K562 (cell line): ENCODE measurements around the gene PRELID3B. TPM values are rescaled to one million over a fixed set of nuclear protein-coding genes. Genes with fewer than 3 reads are reported as not detected.
A peak's percentile ranks its signal among the peaks of the same experiment; 100 is the strongest.

Experiments
- CUX1 ChIP-seq: fragments of 200-800 bp; sonication (Bioruptor generic); IDR thresholded peaks from 2 replicates; pipeline ENCODE4 v1.6.1; 2016; ENCODE audit warnings: missing genetic modification characterization, missing compliant biosample characterization
- ILF3 ChIP-seq: fragments of 450-650 bp; IDR thresholded peaks from 2 replicates; pipeline ENCODE4 v1.6.1; 2018; ENCODE audit warnings: antibody characterized with exemption, mild to moderate bottlenecking, moderate library complexity, borderline replicate concordance
- KDM1A ChIP-seq, 2 experiments: fragments of 450-650 bp; IDR thresholded peaks; 2 replicates each; pipeline ENCODE4 v1.6.1; 2016; ENCODE audit warnings: mild to moderate bottlenecking in 2 of 2
- OTX1 ChIP-seq: fragments of 450-650 bp; formaldehyde crosslinking; IDR thresholded peaks from 2 replicates; pipeline ENCODE4 v1.4.0; 2022; ENCODE audit warnings: mild to moderate bottlenecking
- PTRF ChIP-seq: fragments of 450-650 bp; IDR thresholded peaks from 2 replicates; pipeline ENCODE4 v1.6.1; 2016; ENCODE audit warnings: mild to moderate bottlenecking, missing genetic modification characterization, missing compliant biosample characterization
- TAF1 ChIP-seq: IDR thresholded peaks from 2 replicates; pipeline ENCODE4 v1.6.1; 2011; ENCODE audit warnings: mild to moderate bottlenecking, low read length, moderate library complexity; ENCODE audit not compliant: insufficient read depth, control insufficient read depth, severe bottlenecking; ENCODE audit errors: extremely low read depth
- ZNF224 ChIP-seq: sonication (generic); formaldehyde crosslinking; IDR thresholded peaks from 2 replicates; pipeline ENCODE4 v1.8.0; 2022; ENCODE audit warnings: mild to moderate bottlenecking, missing genetic modification reagents
- ZNF408 ChIP-seq: fragments of 250-450 bp; sonication (Bioruptor Pico); IDR thresholded peaks from 2 replicates; pipeline ENCODE4 v1.4.0; 2020; ENCODE audit warnings: low read depth, mild to moderate bottlenecking, moderate library complexity
- ZNF518B ChIP-seq: fragments of 250-450 bp; sonication (Bioruptor Pico); IDR thresholded peaks from 2 replicates; pipeline ENCODE4 v1.5.0; 2021; ENCODE audit warnings: mild to moderate bottlenecking, moderate library complexity
- polyA plus RNA-seq, 8 experiments: library from polyadenylated mRNA; depleted of rRNA in 4 of 8; stranded (reverse) in 5 of 8; unstranded in 3 of 8; fragments of >200 nt; fragmentation: Nextera tagmentation in 2 of 8; fragmentation: Illumina TruSeq in 1 of 8; extraction: Ambion mirVana in 2 of 8; extraction: Trizol in 1 of 8; gene quantifications; 2 replicates each; pipeline versions ENCODE4 v1.2.1 to v1.2.3, GENCODE V29; 2011 to 2014; ENCODE audit warnings: inconsistent platforms in 1 of 8, missing spikeins in 1 of 8
- total RNA-seq, 7 experiments: library from RNA; depleted of rRNA in 6 of 7; stranded (reverse); fragments of >200 nt in 6 of 7; fragmentation: Illumina TruSeq in 2 of 7; extraction: Trizol in 2 of 7; gene quantifications; 2 replicates each; pipeline versions ENCODE4 v1.2.1 to v1.2.3, GENCODE V29; 2011 to 2021; ENCODE audit warnings: low replicate concordance in 1 of 7
- TF ChIP-seq, protein P1 (sequence below): fragments of 250-450 bp; sonication (Bioruptor Pico); IDR thresholded peaks from 2 replicates; pipeline ENCODE4 v1.5.0; 2020; ENCODE audit warnings: mild to moderate bottlenecking, borderline replicate concordance
- TF ChIP-seq, protein P2 (sequence below), 2 experiments: fragments of 450-650 bp in 1 of 2; sonication (generic) in 1 of 2; formaldehyde crosslinking; conservative IDR thresholded peaks; 2 replicates each; pipeline versions ENCODE4 v1.4.0 to v1.8.1; 2020 to 2022; ENCODE audit warnings: mild to moderate bottlenecking in 1 of 2, missing genetic modification reagents in 1 of 2
- TF ChIP-seq, protein P3 (sequence below): sonication (generic); formaldehyde crosslinking; IDR thresholded peaks from 2 replicates; pipeline ENCODE4 v1.8.1; 2023; ENCODE audit warnings: mild to moderate bottlenecking, missing genetic modification reagents

The PRELID3B gene
- total and polyA plus RNA-seq, 9 of the 15 experiments (the other 6 are each of a cell fraction or from before 2014, with no cell fraction given): 77.0 to 186 (median 101) TPM

- TF ChIP-seq, protein P1, sequence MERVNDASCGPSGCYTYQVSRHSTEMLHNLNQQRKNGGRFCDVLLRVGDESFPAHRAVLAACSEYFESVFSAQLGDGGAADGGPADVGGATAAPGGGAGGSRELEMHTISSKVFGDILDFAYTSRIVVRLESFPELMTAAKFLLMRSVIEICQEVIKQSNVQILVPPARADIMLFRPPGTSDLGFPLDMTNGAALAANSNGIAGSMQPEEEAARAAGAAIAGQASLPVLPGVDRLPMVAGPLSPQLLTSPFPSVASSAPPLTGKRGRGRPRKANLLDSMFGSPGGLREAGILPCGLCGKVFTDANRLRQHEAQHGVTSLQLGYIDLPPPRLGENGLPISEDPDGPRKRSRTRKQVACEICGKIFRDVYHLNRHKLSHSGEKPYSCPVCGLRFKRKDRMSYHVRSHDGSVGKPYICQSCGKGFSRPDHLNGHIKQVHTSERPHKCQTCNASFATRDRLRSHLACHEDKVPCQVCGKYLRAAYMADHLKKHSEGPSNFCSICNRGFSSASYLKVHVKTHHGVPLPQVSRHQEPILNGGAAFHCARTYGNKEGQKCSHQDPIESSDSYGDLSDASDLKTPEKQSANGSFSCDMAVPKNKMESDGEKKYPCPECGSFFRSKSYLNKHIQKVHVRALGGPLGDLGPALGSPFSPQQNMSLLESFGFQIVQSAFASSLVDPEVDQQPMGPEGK (CRISPR knock-in tag): no peak
- no peak for TF ChIP-seq ZNF408
- no peak for TF ChIP-seq ZNF224 (CRISPR knock-in tag)
- no peak for TF ChIP-seq OTX1 (CRISPR knock-in tag)
- TF ChIP-seq TAF1: peak; percentile 64
- TF ChIP-seq CUX1 (CRISPR knock-in tag): no peak
- TF ChIP-seq, protein P2, sequence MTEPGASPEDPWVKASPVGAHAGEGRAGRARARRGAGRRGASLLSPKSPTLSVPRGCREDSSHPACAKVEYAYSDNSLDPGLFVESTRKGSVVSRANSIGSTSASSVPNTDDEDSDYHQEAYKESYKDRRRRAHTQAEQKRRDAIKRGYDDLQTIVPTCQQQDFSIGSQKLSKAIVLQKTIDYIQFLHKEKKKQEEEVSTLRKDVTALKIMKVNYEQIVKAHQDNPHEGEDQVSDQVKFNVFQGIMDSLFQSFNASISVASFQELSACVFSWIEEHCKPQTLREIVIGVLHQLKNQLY (CRISPR knock-in tag; conservative IDR thresholded peaks at IDR 0.05): no peak
- no peak for TF ChIP-seq ZNF518B (CRISPR knock-in tag)
- peak; percentile 82 to 83; a peak in 3 of 4 replicates for TF ChIP-seq KDM1A (IDR thresholded peaks at IDR 0.05)
- TF ChIP-seq PTRF (tag): no peak
- TF ChIP-seq, protein P3, sequence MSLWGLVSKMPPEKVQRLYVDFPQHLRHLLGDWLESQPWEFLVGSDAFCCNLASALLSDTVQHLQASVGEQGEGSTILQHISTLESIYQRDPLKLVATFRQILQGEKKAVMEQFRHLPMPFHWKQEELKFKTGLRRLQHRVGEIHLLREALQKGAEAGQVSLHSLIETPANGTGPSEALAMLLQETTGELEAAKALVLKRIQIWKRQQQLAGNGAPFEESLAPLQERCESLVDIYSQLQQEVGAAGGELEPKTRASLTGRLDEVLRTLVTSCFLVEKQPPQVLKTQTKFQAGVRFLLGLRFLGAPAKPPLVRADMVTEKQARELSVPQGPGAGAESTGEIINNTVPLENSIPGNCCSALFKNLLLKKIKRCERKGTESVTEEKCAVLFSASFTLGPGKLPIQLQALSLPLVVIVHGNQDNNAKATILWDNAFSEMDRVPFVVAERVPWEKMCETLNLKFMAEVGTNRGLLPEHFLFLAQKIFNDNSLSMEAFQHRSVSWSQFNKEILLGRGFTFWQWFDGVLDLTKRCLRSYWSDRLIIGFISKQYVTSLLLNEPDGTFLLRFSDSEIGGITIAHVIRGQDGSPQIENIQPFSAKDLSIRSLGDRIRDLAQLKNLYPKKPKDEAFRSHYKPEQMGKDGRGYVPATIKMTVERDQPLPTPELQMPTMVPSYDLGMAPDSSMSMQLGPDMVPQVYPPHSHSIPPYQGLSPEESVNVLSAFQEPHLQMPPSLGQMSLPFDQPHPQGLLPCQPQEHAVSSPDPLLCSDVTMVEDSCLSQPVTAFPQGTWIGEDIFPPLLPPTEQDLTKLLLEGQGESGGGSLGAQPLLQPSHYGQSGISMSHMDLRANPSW: no peak
- TF ChIP-seq ILF3: 0 out of 2 replicates have a peak, but pooled peaks have one; percentile 61
Measured at GRCh38 chr20:59020938-59021551, 21.5 kb downstream of the PRELID3B start (continued).
